GM15510 (cell line): ENCODE results near the gene SLC38A10.

Experiments used
- POLR2A ChIP-seq: IDR thresholded peaks from 3 replicates; pipeline ENCODE4 v1.6.1; 2011; ENCODE audit warnings: borderline replicate concordance; ENCODE audit not compliant: insufficient read length; ENCODE audit errors: extremely low read depth

The SLC38A10 gene

GRCh38 chr17:81200695-81201580 is 94.2 kb downstream of the SLC38A10 start:
- TF ChIP-seq POLR2A, result no peak

GRCh38 chr17:81200201-81200600 is 94.9 kb downstream of the SLC38A10 start:
- no peak for TF ChIP-seq POLR2A

- no peak for TF ChIP-seq POLR2A
Measured at GRCh38 chr17:81199482-81199830, 95.7 kb downstream of the SLC38A10 start.

- no peak for TF ChIP-seq POLR2A
Measured at GRCh38 chr17:81198826-81199481, 96.2 kb downstream of the SLC38A10 start.

GRCh38 chr17:81197831-81198490 is 97.1 kb downstream of the SLC38A10 start:
- no peak for TF ChIP-seq POLR2A

- no peak for TF ChIP-seq POLR2A
Measured at GRCh38 chr17:81197409-81197795, 97.7 kb downstream of the SLC38A10 start.

- TF ChIP-seq POLR2A, result no peak
Measured at GRCh38 chr17:81196505-81197408, 98.3 kb downstream of the SLC38A10 start.

GRCh38 chr17:81195941-81196495 is 99.1 kb downstream of the SLC38A10 start:
- TF ChIP-seq POLR2A, result no peak
